GM13976 (cell line): ENCODE data around the gene KCNMA1.

Source experiments
- DNase-seq: peaks from one replicate; pipeline ENCODE4 v3.0.0; 2012; ENCODE audit warnings: low spot score
- CTCF ChIP-seq: IDR thresholded peaks from 2 replicates; pipeline ENCODE4 v1.5.1; 2012; ENCODE audit warnings: borderline replicate concordance, mild to moderate bottlenecking; ENCODE audit not compliant: insufficient read depth; ENCODE audit errors: extremely low read depth, missing control alignments, control extremely low read depth
- in situ Hi-C: fragments of 300-500 bp; cut with MboI; formaldehyde crosslinking; loops from one replicate; pipeline ENCODE4 v1.12.0; 2022; ENCODE audit warnings: low sequenced_read_pairs, mixed read lengths, inconsistent platforms; ENCODE audit not compliant: unreplicated experiment

KCNMA1 gene

GRCh38 chr10:77634939-77635338 lies 2.7 kb downstream of the KCNMA1 start:
- no peak for TF ChIP-seq CTCF
- in situ Hi-C loops = no loop called here
- no peak for DNase-seq

DNA sequence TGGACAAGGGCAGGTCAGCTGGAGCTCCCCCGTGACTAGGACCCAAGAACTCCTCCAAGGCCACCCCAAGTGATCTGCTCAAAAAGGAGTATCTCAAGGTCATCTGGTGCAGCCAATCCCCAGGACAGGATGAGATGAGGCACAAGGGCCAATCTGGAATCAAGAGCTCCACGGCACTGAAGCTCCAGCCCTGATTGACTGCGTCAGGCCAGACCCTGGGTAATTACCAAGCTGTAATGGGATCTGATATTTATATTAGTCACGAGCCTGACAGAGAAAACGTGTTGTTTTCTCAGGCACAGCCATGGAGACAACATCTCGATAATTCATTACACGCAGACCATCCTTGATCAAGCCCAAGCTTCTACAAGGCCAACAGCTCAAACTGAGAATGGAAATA lies 4.2 kb downstream of the KCNMA1 start:
- in situ Hi-C loops = no loop called here
- DNase-seq = no peak
- TF ChIP-seq CTCF = no peak

GRCh38 chr10:77631241-77631640 lies 6.4 kb downstream of the KCNMA1 start:
- in situ Hi-C loops = no loop called here
- no peak for DNase-seq
- TF ChIP-seq CTCF = no peak

DNA sequence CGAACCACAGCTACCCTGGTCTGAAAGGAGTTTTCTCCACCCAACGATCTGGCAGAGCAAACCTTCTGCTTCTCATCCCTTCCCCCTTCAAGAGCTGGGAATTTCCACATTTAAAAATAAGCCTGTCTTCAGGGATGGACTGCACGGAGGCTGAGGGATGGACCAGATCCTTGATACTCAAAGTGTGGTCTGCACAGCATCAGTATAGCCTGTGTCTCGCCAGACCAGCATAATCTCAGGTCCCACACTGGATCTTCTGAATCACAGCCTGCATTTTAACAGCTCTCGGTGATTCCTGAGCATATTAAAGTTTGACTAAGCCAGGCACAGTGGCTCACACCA lies 7.1 kb downstream of the KCNMA1 start:
- no peak for TF ChIP-seq CTCF
- in situ Hi-C loops = no loop called here
- no peak for DNase-seq

DNA sequence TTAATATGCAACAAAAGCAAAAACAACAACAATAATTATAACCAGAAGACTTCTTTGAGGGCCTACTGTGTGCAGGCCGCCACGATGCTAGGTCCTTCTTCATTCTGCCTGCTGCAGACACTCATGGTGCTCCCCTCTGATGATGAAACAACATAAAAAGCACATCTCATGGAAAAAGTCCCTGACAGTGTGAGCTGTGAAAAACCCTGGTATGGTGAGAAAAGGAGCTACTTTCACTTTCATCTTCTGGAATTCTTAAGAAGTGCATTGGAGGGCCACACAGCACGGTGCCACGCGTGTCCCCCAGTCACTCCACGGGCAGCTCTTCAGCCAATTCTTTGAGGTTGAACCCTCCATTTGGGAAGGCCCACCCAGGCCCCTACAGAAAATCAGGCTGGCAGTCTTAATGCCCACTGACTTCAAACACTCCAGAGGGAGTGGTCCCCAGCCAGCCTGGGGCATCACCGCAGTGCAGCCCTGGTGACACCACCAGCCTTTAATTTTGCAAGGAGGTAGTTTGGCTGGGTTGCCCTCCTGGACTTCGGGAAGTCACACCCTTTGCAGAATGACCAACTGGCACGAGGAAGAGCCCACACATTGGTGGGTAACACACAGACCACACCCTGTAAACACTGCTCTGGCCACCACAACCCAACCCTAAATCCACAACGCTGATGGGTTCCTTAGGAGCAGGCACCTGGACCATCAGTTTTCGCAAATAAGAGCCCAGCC lies 7.7 kb downstream of the KCNMA1 start:
- no peak for DNase-seq
- TF ChIP-seq CTCF = no peak
- in situ Hi-C loops = no loop called here

DNA sequence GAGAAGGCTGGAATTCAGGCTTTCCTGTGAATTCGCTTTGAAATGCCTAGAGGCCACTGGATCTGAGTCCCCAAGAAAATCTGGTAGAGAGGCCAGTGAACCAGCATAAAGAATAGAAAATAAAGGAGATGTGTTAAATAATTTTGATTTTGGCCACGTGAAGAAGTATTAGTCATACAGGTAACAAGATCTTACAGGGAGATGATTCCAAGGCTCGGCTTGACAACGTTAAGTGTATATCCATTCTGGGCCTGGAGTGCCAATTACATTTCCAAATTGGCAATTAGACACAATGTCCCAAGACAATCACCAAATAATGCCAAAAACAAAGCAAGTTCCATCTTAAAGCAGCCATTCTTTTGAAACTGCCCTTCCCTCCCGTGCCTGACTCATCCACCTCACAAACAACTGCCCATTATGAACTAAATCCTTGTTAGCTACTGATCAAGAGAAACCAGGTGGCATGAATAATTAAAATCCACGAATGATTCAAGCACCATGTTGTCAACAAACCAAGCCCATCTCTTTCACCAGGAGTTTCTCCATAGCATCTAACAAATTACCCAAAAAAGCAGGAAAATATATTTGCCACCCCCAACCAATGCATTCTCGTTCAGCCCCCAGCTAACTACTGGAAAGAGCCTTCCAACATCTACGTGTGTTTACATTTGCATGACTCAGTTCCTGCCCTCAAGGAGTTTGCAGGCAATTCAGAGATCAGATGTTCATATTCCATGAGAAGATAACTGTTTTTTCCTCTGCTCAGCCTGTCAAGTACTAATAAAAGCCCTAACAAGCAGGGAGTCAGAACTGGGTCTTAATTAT lies 8.5 kb downstream of the KCNMA1 start:
- DNase-seq = no peak
- no peak for TF ChIP-seq CTCF
- in situ Hi-C loops = no loop called here
